Transverse colon (tissue), 4 donors: ENCODE data around the gene PHF14. TPM values are rescaled to one million over a fixed set of nuclear protein-coding genes. Genes with fewer than 3 reads are reported as not detected.

Source experiments
- DNase-seq: peaks from one replicate; pipeline ENCODE4 v3.0.0-alpha.2; 2019
- H3K27ac ChIP-seq, 4 donors: fragments of 200-600 bp; sonication (generic); 2 replicates each; pipeline ENCODE4 v1.5.1; 2016 to 2018; ENCODE audit warnings: inconsistent platforms in 4 of 4
- H3K27me3 ChIP-seq: fragments of 200-600 bp; sonication (generic); 2 replicates; pipeline ENCODE4 v1.5.1; 2017; ENCODE audit warnings: inconsistent platforms
- H3K36me3 ChIP-seq, 4 donors: fragments of 200-600 bp; sonication (generic); 2 replicates each; pipeline ENCODE4 v1.5.1; 2017 to 2019; ENCODE audit warnings: inconsistent platforms in 4 of 4
- H3K4me1 ChIP-seq, 4 donors: fragments of 200-600 bp; sonication (generic); 2 replicates each; pipeline ENCODE4 v1.5.1; 2017 to 2020; ENCODE audit warnings: inconsistent platforms in 4 of 4
- H3K4me3 ChIP-seq, 4 donors: fragments of 200-600 bp; sonication (generic); 1 replicate in 1 of 4; 2 replicates in 3 of 4; pipeline versions ENCODE4 v1.5.1 to v1.6.1; 2017 to 2019; ENCODE audit warnings: inconsistent platforms in 4 of 4
- H3K9me3 ChIP-seq, 2 donors: fragments of 200-600 bp; sonication (generic); 2 replicates each; pipeline ENCODE4 v1.5.1; 2017 to 2019; ENCODE audit warnings: inconsistent platforms in 2 of 2
- CTCF ChIP-seq, 5 experiments: fragments of 200-600 bp in 3 of 5; fragments of 450-650 bp in 2 of 5; sonication (generic) in 3 of 5; IDR thresholded peaks; 1 replicate in 2 of 5; 2 replicates in 3 of 5; pipeline ENCODE4 v1.5.1; 2016 to 2017; ENCODE audit warnings: antibody characterized with exemption in 5 of 5, inconsistent platforms in 3 of 5, mild to moderate bottlenecking in 2 of 5, moderate library complexity in 1 of 5
- EP300 ChIP-seq: sonication (generic); formaldehyde crosslinking; IDR thresholded peaks from one replicate; pipeline ENCODE4 v1.6.1; 2017; ENCODE audit warnings: antibody characterized with exemption, low read depth
- POLR2A ChIP-seq: fragments of 450-650 bp; IDR thresholded peaks from one replicate; pipeline ENCODE4 v1.6.1; 2016; ENCODE audit warnings: antibody characterized with exemption, mild to moderate bottlenecking, moderate library complexity
- POLR2AphosphoS5 ChIP-seq, 3 donors: sonication (generic); formaldehyde crosslinking; IDR thresholded peaks; one replicate each; pipeline ENCODE4 v1.6.1; 2016; ENCODE audit warnings: antibody characterized with exemption in 3 of 3
- WGBS, 2 donors: methylation state at CpG; one replicate each; pipeline ENCODE4 v1.1.5; 2018; ENCODE audit warnings: low coverage in 1 of 2; 5-methylcytosine and 5-hydroxymethylcytosine counted together
- in situ Hi-C, 4 donors: fragments of 200-750 bp; cut with MboI; loops; one replicate each; pipeline versions ENCODE4 v1.15.0 to v1.15.1; 2017; ENCODE audit warnings: low sequenced_read_pairs in 3 of 4, low pct_ligation_motif_present in 1 of 4, low pct_unique_long_range_greater_than_20kb in 1 of 4
- intact Hi-C: fragments of 100-400 bp; cut with DNase I; formaldehyde crosslinking; loops from one replicate; pipeline ENCODE4 v1.15.1; 2023; ENCODE audit warnings: low total_unique reads
- total RNA-seq, 4 donors: library from RNA; depleted of rRNA; stranded (reverse); fragments of >200 nt; gene quantifications; one replicate each; pipeline ENCODE4 v1.1.0, GENCODE V29; 2016

PHF14 gene
- total RNA-seq, 4 donors from 2014 or later, result 24.3 to 42.1 (median 28.8) TPM

- Histone ChIP-seq H3K4me3 (no peak overlapping the region), H3K27ac (no peak overlapping the region), H3K4me1 (peaks cover 0 to 8% (median 0%) of the 10 kb centered on the region in 4 donors), H3K27me3 (no peaks in the 10 kb centered on the region), H3K9me3 (no peaks in the 10 kb centered on the region), H3K36me3 (no peaks in the 10 kb centered on the region)
- TF ChIP-seq EP300 (no peak), POLR2A (no peak), CTCF (IDR thresholded peaks at IDR 0.05) (no peak), POLR2AphosphoS5 (IDR thresholded peaks at IDR 0.05) (no peak)
- 61 to 85% methylated on average over 7 to 8 of the region's 8 CpGs for WGBS, 2 donors
- DNase-seq, result no peak
- in situ Hi-C loops (no loop called here), intact Hi-C loops (no loop called here)
Observed at GRCh38 chr7:11188529-11189310, 215.0 kb downstream of the PHF14 start.

GRCh38 chr7:11191081-11191480 lies 217.4 kb downstream of the PHF14 start:
- WGBS, 2 donors, result 70 to 76% methylated on average over 3 of the region's 3 CpGs

GRCh38 chr7:11191574-11192220 lies 218.0 kb downstream of the PHF14 start:
- intact Hi-C loops (no loop called here), in situ Hi-C loops (no loop called here)
- no peak overlapping the region for H3K27ac ChIP-seq
- H3K9me3 ChIP-seq, result no peaks in the 10 kb centered on the region
- no peaks in the 10 kb centered on the region for H3K27me3 ChIP-seq
- TF ChIP-seq EP300, result no peak
- TF ChIP-seq CTCF (IDR thresholded peaks at IDR 0.05), result no peak
- TF ChIP-seq POLR2AphosphoS5 (IDR thresholded peaks at IDR 0.05), result no peak
- no peak for TF ChIP-seq POLR2A
- no peaks in the 10 kb centered on the region for H3K36me3 ChIP-seq
- 40 to 51% methylated on average over 3 to 4 of the region's 4 CpGs for WGBS, 2 donors
- no peak overlapping the region for H3K4me3 ChIP-seq
- DNase-seq, result no peak
- peaks cover 0 to 11% (median 0%) of the 10 kb centered on the region in 4 donors for H3K4me1 ChIP-seq

More at GRCh38 chr7:11191081-11191480, 217.4 kb downstream of the PHF14 start:
- no peak overlapping the region for H3K4me3 ChIP-seq
- TF ChIP-seq POLR2AphosphoS5 (IDR thresholded peaks at IDR 0.05) (no peak), CTCF (IDR thresholded peaks at IDR 0.05) (no peak), POLR2A (no peak), EP300 (no peak)
- intact Hi-C loops, result no loop called here
- H3K27ac ChIP-seq, result no peak overlapping the region
- H3K27me3 ChIP-seq, result no peaks in the 10 kb centered on the region
- in situ Hi-C loops, result no loop called here
- H3K9me3 ChIP-seq, result no peaks in the 10 kb centered on the region
- no peak for DNase-seq
- H3K4me1 ChIP-seq, result peaks cover 0 to 11% (median 0%) of the 10 kb centered on the region in 4 donors
- no peaks in the 10 kb centered on the region for H3K36me3 ChIP-seq

- in situ Hi-C loops, result no loop called here
- no peaks in the 10 kb centered on the region for H3K36me3 ChIP-seq
- WGBS, 2 donors, result 57 to 73% methylated on average over 5 of the region's 5 CpGs
- intact Hi-C loops, result no loop called here
- no peaks in the 10 kb centered on the region for H3K9me3 ChIP-seq
- peak overlapping the region in 1 of 4 donors; percentile 37 for H3K4me3 ChIP-seq
- DNase-seq, result no peak
- peak overlapping the region; percentile 23 to 55 (median 30) for H3K27ac ChIP-seq
- H3K27me3 ChIP-seq, result no peaks in the 10 kb centered on the region
- TF ChIP-seq POLR2A (no peak), EP300 (no peak), CTCF (IDR thresholded peaks at IDR 0.05) (no peak), POLR2AphosphoS5 (IDR thresholded peaks at IDR 0.05) (no peak)
- peaks cover 0 to 11% (median 0%) of the 10 kb centered on the region in 4 donors for H3K4me1 ChIP-seq
Observed at GRCh38 chr7:11192506-11192905, 218.8 kb downstream of the PHF14 start.
